GM12875 (cell line): Measurements from ENCODE around the gene KMT2D.

ENCODE experiments used
- H3K4me3 ChIP-seq: one replicate; pipeline ENCODE4 v1.5.1; 2011; ENCODE audit warnings: low read depth, low read length, control low read depth
- TF ChIP-seq, protein P1 (sequence below): IDR thresholded peaks from 2 replicates; pipeline ENCODE4 v1.5.1; 2011; ENCODE audit warnings: low read depth, mild to moderate bottlenecking, control low read depth, inconsistent platforms, low read length, moderate library complexity, borderline replicate concordance; ENCODE audit not compliant: insufficient read depth

Gene KMT2D

DNA sequence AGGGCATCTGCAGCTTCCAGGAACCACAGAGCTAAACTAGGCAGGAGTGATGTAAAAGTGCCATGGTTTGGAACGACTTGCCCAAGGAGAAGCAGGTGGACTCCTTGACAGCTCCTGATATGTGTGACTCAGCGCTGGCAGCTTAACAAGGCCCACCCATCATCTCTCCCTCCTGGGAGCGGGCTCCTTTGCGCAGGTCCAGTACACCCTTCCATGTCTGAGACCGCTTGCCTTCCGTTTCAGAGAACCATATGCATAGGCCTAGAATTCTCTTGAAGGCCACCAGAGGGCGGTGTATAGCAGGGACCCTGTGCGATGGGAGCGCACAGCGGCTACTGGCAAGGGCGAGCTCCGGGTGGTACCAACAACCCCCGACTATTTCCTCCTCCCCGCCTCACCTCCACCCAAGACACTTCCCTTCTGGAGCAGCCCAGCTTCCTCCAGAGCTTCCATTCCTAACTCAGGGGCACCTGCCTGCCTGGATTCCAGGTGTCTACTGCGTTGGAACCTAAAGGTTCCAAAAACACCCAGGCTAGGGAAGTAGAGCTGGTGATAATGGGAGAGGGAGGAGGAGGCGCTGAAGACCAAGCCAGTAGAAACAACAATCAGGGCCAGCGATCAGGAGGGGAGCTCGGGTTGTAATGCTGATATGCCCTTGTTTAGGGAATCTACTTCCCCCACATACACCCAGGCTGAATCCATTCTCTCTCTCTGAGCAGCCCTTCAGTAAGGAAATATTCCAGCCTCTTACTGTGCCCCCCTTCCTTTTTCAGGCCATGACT, 27.7 kb upstream of the KMT2D start:
- TF ChIP-seq, protein P1, sequence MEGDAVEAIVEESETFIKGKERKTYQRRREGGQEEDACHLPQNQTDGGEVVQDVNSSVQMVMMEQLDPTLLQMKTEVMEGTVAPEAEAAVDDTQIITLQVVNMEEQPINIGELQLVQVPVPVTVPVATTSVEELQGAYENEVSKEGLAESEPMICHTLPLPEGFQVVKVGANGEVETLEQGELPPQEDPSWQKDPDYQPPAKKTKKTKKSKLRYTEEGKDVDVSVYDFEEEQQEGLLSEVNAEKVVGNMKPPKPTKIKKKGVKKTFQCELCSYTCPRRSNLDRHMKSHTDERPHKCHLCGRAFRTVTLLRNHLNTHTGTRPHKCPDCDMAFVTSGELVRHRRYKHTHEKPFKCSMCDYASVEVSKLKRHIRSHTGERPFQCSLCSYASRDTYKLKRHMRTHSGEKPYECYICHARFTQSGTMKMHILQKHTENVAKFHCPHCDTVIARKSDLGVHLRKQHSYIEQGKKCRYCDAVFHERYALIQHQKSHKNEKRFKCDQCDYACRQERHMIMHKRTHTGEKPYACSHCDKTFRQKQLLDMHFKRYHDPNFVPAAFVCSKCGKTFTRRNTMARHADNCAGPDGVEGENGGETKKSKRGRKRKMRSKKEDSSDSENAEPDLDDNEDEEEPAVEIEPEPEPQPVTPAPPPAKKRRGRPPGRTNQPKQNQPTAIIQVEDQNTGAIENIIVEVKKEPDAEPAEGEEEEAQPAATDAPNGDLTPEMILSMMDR: peak; percentile 94
- H3K4me3 ChIP-seq: no peak overlapping the region

DNA sequence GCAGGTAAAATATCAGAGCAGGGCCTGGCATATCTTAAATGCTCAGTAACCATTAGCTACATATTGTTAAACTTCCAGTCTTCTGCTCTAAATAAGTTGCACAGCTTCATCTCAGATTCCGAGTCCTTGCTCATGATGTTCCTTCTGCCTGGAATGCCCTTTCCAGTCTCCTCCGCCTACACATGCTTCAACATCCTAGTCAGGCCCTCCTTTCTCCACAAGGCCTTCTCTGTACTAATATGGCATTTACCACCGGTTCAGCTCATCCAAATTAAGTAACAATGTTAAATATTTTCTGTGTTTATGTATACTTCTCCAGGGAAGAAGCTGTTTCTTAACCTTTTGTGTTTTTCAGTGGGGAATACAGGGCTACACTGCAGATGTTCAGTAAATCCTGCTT, 25.5 kb upstream of the KMT2D start:
- TF ChIP-seq, protein P1: no peak
- no peak overlapping the region for H3K4me3 ChIP-seq

DNA sequence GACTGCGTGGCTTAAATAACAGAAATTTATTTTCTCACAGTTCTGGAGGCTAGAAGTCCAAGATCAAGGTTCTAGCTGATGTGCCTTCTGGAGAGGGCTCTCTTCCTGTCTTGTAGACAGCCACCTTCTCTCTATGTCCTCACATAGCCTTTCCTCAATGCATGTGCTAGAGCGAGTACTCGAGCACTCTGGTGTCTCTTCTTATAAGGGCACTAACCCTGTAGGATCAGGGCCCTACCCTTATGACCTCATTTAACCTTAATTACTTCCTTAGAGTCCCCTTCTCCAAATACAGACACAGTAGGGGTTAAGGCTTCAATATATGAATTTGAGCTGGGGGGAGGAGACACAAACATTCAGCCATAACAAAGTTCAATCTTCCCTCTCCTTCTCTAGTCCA, 23.8 kb upstream of the KMT2D start:
- TF ChIP-seq, protein P1: no peak

DNA sequence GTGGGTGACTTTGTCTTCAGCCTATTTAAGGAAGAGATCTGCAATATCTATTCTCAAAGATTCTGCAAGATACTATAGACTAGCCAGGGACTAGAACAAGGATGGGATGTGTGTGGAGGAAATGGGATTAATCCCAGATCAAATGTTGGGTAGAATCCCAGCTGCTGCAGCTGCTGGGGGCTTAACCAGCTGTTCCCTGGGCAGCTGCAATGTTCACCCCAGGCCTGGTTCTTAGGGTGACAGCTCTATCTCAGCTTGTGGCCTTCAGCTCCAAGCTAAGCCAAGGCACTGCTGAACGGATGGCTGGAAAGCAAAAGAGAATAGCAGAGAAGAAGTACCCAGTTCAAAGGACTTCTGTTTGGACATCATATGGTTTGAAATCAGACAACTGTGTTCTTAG, 19.2 kb upstream of the KMT2D start:
- TF ChIP-seq, protein P1: no peak
- no peak overlapping the region for H3K4me3 ChIP-seq

More for the DNA sequence above, 23.8 kb upstream of the KMT2D start:
- H3K4me3 ChIP-seq: no peak overlapping the region

DNA sequence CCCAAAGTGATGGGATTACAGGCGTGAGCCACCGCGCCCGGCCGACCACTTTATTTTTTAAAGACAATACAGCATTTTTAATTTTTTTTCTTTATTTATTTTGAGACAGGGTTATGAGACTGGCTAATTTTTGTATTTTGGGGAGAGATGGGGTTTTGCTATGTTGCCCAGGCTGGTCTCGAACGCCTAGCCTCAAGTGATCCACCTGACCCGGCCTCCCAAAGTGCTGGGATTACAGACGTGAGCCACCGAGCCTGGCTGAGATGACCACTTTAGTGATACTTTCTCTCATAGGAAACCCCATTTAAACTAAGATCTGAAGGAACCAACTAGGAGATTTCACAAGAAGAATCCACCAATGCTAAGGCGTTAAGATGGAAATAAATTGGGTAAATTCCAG, 10.4 kb upstream of the KMT2D start:
- H3K4me3 ChIP-seq: no peak overlapping the region
- TF ChIP-seq, protein P1: no peak

DNA sequence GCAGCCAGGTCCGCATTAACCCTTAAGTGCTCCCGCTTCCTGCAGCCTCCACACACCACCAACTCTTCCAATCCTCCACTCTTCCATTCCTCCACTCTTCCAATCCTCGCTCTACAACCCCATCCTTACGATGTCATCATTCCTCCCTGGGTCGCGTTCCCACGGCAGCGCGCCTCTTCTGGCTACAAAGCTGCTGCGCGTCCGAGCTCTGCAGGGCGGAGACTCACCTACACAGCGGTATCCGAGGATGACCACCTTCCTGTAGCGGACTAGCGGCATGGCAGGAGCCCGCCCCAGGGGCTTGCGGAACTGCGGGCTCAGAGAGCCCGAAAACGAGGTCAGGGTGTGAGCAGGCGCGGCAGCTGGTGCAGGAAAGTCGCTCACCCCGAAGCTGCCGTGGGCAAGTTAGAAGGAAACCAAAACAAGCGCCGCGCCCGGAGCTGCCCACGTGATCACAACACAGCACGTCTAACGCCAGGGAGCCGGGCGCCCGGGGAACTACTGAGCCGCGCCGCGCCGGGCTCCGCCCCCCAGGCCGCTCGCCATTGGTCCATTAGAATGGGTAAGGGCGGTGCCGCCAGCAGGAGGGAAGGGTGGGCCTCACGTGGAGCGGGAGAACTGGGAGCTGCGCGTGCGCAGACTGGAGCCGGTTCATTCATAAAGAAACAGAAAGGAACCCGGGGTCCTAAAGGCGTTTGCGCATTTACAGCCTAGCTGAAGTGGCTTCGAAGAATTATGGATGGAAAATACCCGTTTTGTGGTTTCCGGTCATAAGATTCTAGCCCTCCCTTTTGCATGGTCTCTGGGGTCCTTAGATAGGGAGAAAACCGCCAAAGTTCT, 9.1 kb upstream of the KMT2D start, which contains the start of gene RHEBL1:
RHEBL1 (minus strand) TSS at position 473 of the 840 bp plus-strand sequence; CDS start at position 279, 194 bp downstream.
- peak within 1 kb of the TSS; percentile 78 for H3K4me3 ChIP-seq
- TF ChIP-seq, protein P1: peak; percentile 48; the same call in 1 of the 2 replicates
